Stimulated activated naive CD8-positive, alpha-beta T cell treated with anti-CD3 and anti-CD28 coated beads, Interleukin-15, amount 100 ng/mL, for 72 hours (primary cell): ENCODE data around the gene TSHZ1.

Experiments used
- ATAC-seq: fragments of 150-1000 bp; cut with Tn5 transposase; 2 replicates; pipeline ENCODE4 v1.10.0; 2021; ENCODE audit warnings: mild to moderate bottlenecking, moderate library complexity
- DNase-seq, 2 donors: peaks; one replicate each; pipeline ENCODE4 v3.0.0; 2021 to 2022
- H3K27ac Mint-ChIP-seq, 2 donors: one replicate each; pipeline ENCODE4 v1.8.0; 2022; ENCODE audit warnings: mild to moderate bottlenecking in 2 of 2, mixed read lengths in 2 of 2, moderate library complexity in 2 of 2
- H3K27me3 Mint-ChIP-seq: one replicate; pipeline ENCODE4 v1.8.0; 2022; ENCODE audit warnings: mixed read lengths
- H3K4me1 Mint-ChIP-seq: one replicate; pipeline ENCODE4 v1.8.0; 2022; ENCODE audit warnings: mild to moderate bottlenecking, mixed read lengths
- H3K4me3 Mint-ChIP-seq, 2 donors: one replicate each; pipeline ENCODE4 v1.8.0; 2022; ENCODE audit warnings: mild to moderate bottlenecking in 2 of 2, mixed read lengths in 2 of 2, moderate library complexity in 1 of 2
- H3K9me3 Mint-ChIP-seq, 2 donors: one replicate each; pipeline ENCODE4 v1.8.0; 2022; ENCODE audit warnings: mixed read lengths in 2 of 2

TSHZ1 gene

GRCh38 chr18:75211002-75211621, 515 bp downstream of the TSHZ1 start:
- peak overlapping the region; percentile 99 to 100 for H3K4me3 Mint-ChIP-seq
- H3K27me3 Mint-ChIP-seq, result peaks cover 18% of the 10 kb centered on the region
- ATAC-seq, result no peak
- DNase-seq, result peak; percentile 31 to 44
- peak overlapping the region; percentile 98 to 99 for H3K27ac Mint-ChIP-seq
- no peaks in the 10 kb centered on the region for H3K9me3 Mint-ChIP-seq
- peaks cover 66% of the 10 kb centered on the region for H3K4me1 Mint-ChIP-seq

- Mint-ChIP-seq H3K27me3 (peaks cover 13% of the 10 kb centered on the region), H3K4me1 (peaks cover 66% of the 10 kb centered on the region), H3K9me3 (no peaks in the 10 kb centered on the region), H3K27ac (no peak overlapping the region), H3K4me3 (peak overlapping the region in 1 of 2 donors; percentile 21)
- ATAC-seq (no peak), DNase-seq (peak in 1 of 2 donors; percentile 28)
Measured at GRCh38 chr18:75211626-75211952, 992 bp downstream of the TSHZ1 start.

- Mint-ChIP-seq H3K4me3 (peak overlapping the region; percentile 65 to 81), H3K27me3 (peaks cover 7% of the 10 kb centered on the region), H3K4me1 (peaks cover 66% of the 10 kb centered on the region), H3K9me3 (no peaks in the 10 kb centered on the region), H3K27ac (peak overlapping the region in 1 of 2 donors; percentile 92)
- ATAC-seq, result no peak
- DNase-seq, result peak in 1 of 2 donors; percentile 31
Measured at GRCh38 chr18:75211953-75212750, 1.6 kb downstream of the TSHZ1 start.

- H3K27ac Mint-ChIP-seq, result peak overlapping the region in 1 of 2 donors; percentile 92
- peaks cover 66% of the 10 kb centered on the region for H3K4me1 Mint-ChIP-seq
- DNase-seq, result no peak
- ATAC-seq, result no peak
- H3K27me3 Mint-ChIP-seq, result peaks cover 2% of the 10 kb centered on the region
- H3K4me3 Mint-ChIP-seq, result peak overlapping the region; percentile 65 to 81
- no peaks in the 10 kb centered on the region for H3K9me3 Mint-ChIP-seq
Measured at GRCh38 chr18:75212751-75213090, 2.1 kb downstream of the TSHZ1 start.

GRCh38 chr18:75213611-75214331, 3.2 kb downstream of the TSHZ1 start:
- peak overlapping the region in 1 of 2 donors; percentile 31 for H3K4me3 Mint-ChIP-seq
- ATAC-seq (no peak), DNase-seq (no peak)
- no peaks in the 10 kb centered on the region for H3K27me3 Mint-ChIP-seq
- no peaks in the 10 kb centered on the region for H3K9me3 Mint-ChIP-seq
- H3K4me1 Mint-ChIP-seq, result peaks cover 66% of the 10 kb centered on the region
- peak overlapping the region in 1 of 2 donors; percentile 38 for H3K27ac Mint-ChIP-seq

- Mint-ChIP-seq H3K4me3 (no peak overlapping the region), H3K27me3 (no peaks in the 10 kb centered on the region), H3K9me3 (no peaks in the 10 kb centered on the region), H3K4me1 (peaks cover 66% of the 10 kb centered on the region), H3K27ac (no peak overlapping the region)
- DNase-seq (no peak), ATAC-seq (no peak)
Measured at GRCh38 chr18:75214332-75214690, 3.7 kb downstream of the TSHZ1 start.

- Mint-ChIP-seq H3K27ac (peak overlapping the region in 1 of 2 donors; percentile 19), H3K4me1 (peaks cover 72% of the 10 kb centered on the region), H3K27me3 (no peaks in the 10 kb centered on the region), H3K9me3 (no peaks in the 10 kb centered on the region), H3K4me3 (peak overlapping the region; percentile 18 to 22)
- DNase-seq, result no peak
- ATAC-seq, result no peak
Measured at GRCh38 chr18:75214766-75215510, 4.3 kb downstream of the TSHZ1 start.

GRCh38 chr18:75215663-75216062, 5.1 kb downstream of the TSHZ1 start:
- Mint-ChIP-seq H3K27ac (peak overlapping the region in 1 of 2 donors; percentile 88), H3K9me3 (no peaks in the 10 kb centered on the region), H3K4me3 (peak overlapping the region; percentile 35 to 62), H3K27me3 (no peaks in the 10 kb centered on the region), H3K4me1 (peaks cover 79% of the 10 kb centered on the region)
- no peak for DNase-seq
- no peak for ATAC-seq

GRCh38 chr18:75216212-75216910, 5.8 kb downstream of the TSHZ1 start:
- Mint-ChIP-seq H3K4me3 (peak overlapping the region; percentile 56 to 57), H3K4me1 (peaks cover 79% of the 10 kb centered on the region), H3K9me3 (no peaks in the 10 kb centered on the region), H3K27me3 (no peaks in the 10 kb centered on the region), H3K27ac (peak overlapping the region; percentile 35 to 67)
- ATAC-seq, result peak; percentile 57
- DNase-seq, result no peak

- ATAC-seq, result no peak
- Mint-ChIP-seq H3K9me3 (no peaks in the 10 kb centered on the region), H3K4me3 (peak overlapping the region; percentile 22 to 46), H3K4me1 (peaks cover 84% of the 10 kb centered on the region), H3K27me3 (no peaks in the 10 kb centered on the region), H3K27ac (peak overlapping the region; percentile 35 to 41)
- DNase-seq, result no peak
Measured at GRCh38 chr18:75216911-75217689, 6.5 kb downstream of the TSHZ1 start.

GRCh38 chr18:75218065-75218923, 7.7 kb downstream of the TSHZ1 start:
- no peak overlapping the region for H3K4me3 Mint-ChIP-seq
- no peaks in the 10 kb centered on the region for H3K27me3 Mint-ChIP-seq
- H3K9me3 Mint-ChIP-seq, result no peaks in the 10 kb centered on the region
- H3K27ac Mint-ChIP-seq, result no peak overlapping the region
- H3K4me1 Mint-ChIP-seq, result peaks cover 82% of the 10 kb centered on the region
- ATAC-seq (no peak), DNase-seq (no peak)

- no peak overlapping the region for H3K4me3 Mint-ChIP-seq
- ATAC-seq (peak; percentile 39), DNase-seq (no peak)
- no peak overlapping the region for H3K27ac Mint-ChIP-seq
- H3K9me3 Mint-ChIP-seq, result no peaks in the 10 kb centered on the region
- no peaks in the 10 kb centered on the region for H3K27me3 Mint-ChIP-seq
- peaks cover 75% of the 10 kb centered on the region for H3K4me1 Mint-ChIP-seq
Measured at GRCh38 chr18:75219745-75220375, 9.3 kb downstream of the TSHZ1 start.

- ATAC-seq, result no peak
- Mint-ChIP-seq H3K27ac (no peak overlapping the region), H3K4me1 (peaks cover 67% of the 10 kb centered on the region)
Measured at GRCh38 chr18:75220551-75221355, 10.2 kb downstream of the TSHZ1 start.

More at GRCh38 chr18:75220551-75221355, 10.2 kb downstream of the TSHZ1 start:
- no peak for DNase-seq
- H3K9me3 Mint-ChIP-seq, result no peaks in the 10 kb centered on the region
- no peaks in the 10 kb centered on the region for H3K27me3 Mint-ChIP-seq
- H3K4me3 Mint-ChIP-seq, result no peak overlapping the region
